Endothelial cell of umbilical vein (primary cell): ENCODE measurements around the gene KRTAP3-3.

Experiments
- CTCF ChIP-seq, 2 donors: IDR thresholded peaks; 1 replicate in 1 of 2; 2 replicates in 1 of 2; pipeline ENCODE4 v1.5.1; 2011; ENCODE audit warnings: low read length in 2 of 2, mild to moderate bottlenecking in 2 of 2, moderate library complexity in 2 of 2, control low read depth in 1 of 2, inconsistent platforms in 1 of 2, low read depth in 1 of 2; ENCODE audit not compliant: insufficient read depth in 1 of 2; ENCODE audit errors: extremely low read depth in 1 of 2
- EZH2 ChIP-seq: IDR thresholded peaks from 2 replicates; pipeline ENCODE4 v1.6.1; 2012; ENCODE audit warnings: borderline replicate concordance, low read depth, mild to moderate bottlenecking, moderate library complexity, low read length, inconsistent platforms; ENCODE audit not compliant: severe bottlenecking
- POLR2A ChIP-seq: IDR thresholded peaks from 2 replicates; pipeline ENCODE4 v1.6.1; 2012; ENCODE audit warnings: low read depth, mild to moderate bottlenecking, control low read depth, low read length

GRCh38 chr17:40993839-40994238 is at the start of gene KRTAP3-3:
- no peak for TF ChIP-seq CTCF (IDR thresholded peaks at IDR 0.05; ENCODE audit: extremely low read depth in 1 of 2, insufficient read depth in 1 of 2, low read depth in 1 of 2, low read length in 2 of 2)
- no peak for TF ChIP-seq POLR2A
- no peak for TF ChIP-seq EZH2
